Measurements from ENCODE around the gene HTR3A.

Gene HTR3A

GRCh38 chr11:114015117-114015516, 40.2 kb downstream of the HTR3A start:
- H3K9ac ChIP-seq (ENCODE audit: low read length), result no peak overlapping the region
- H3F3A ChIP-seq (ENCODE audit: insufficient read depth), result no peaks in the 10 kb centered on the region
- H3K79me2 ChIP-seq (ENCODE audit: insufficient read depth, low read length), result no peaks in the 10 kb centered on the region
- no peak overlapping the region for H3K27ac ChIP-seq (ENCODE audit: low read depth, low read length)
- no peaks in the 10 kb centered on the region for H3K27me3 ChIP-seq (ENCODE audit: low read length)
- no peaks in the 10 kb centered on the region for H3K9me2 ChIP-seq (replicated peaks; ENCODE audit: insufficient read depth, low read length)
- H3K9me3 ChIP-seq (ENCODE audit: insufficient read depth, low read length), result no peaks in the 10 kb centered on the region
- H3K4me2 ChIP-seq (ENCODE audit: low read depth, low read length, poor library complexity, severe bottlenecking), result no peak overlapping the region
- H3K36me3 ChIP-seq (ENCODE audit: low read length), result no peaks in the 10 kb centered on the region
- no peak overlapping the region for H2AFZ ChIP-seq (ENCODE audit: low read depth, low read length, severe bottlenecking)
- TF ChIP-seq, protein P1, sequence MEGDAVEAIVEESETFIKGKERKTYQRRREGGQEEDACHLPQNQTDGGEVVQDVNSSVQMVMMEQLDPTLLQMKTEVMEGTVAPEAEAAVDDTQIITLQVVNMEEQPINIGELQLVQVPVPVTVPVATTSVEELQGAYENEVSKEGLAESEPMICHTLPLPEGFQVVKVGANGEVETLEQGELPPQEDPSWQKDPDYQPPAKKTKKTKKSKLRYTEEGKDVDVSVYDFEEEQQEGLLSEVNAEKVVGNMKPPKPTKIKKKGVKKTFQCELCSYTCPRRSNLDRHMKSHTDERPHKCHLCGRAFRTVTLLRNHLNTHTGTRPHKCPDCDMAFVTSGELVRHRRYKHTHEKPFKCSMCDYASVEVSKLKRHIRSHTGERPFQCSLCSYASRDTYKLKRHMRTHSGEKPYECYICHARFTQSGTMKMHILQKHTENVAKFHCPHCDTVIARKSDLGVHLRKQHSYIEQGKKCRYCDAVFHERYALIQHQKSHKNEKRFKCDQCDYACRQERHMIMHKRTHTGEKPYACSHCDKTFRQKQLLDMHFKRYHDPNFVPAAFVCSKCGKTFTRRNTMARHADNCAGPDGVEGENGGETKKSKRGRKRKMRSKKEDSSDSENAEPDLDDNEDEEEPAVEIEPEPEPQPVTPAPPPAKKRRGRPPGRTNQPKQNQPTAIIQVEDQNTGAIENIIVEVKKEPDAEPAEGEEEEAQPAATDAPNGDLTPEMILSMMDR (IDR thresholded peaks at IDR 0.05; ENCODE audit: insufficient read depth, low read length, poor library complexity, severe bottlenecking), result no peak
- no peak for TF ChIP-seq EZH2phosphoT487 (conservative IDR thresholded peaks at IDR 0.05; ENCODE audit: low read length)
- no peaks in the 10 kb centered on the region for H4K20me1 ChIP-seq (ENCODE audit: low read depth, low read length)
- no peak overlapping the region for H3K4me3 ChIP-seq (ENCODE audit: insufficient read depth, low read length, poor library complexity, severe bottlenecking)

DNA sequence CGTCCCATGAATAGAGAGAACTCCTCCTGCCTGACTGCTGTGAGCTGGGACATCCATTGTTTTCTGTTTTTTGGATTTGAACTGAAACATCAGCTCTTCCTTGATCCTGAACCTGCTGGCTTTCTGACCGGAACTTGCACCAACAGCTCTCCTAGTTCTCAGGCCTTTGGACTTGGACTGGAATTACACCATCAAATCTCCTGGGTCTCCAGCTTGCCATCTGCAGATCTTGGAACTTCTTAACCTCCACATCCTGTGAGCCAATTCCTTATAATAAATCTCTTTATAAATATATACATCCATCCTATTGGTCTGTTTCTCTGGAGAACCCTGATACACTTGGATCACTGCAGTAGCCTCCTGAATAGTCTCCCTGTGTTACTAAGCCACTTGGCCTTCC, 42.1 kb downstream of the HTR3A start:
- H3K9me2 ChIP-seq (replicated peaks; ENCODE audit: insufficient read depth, low read length), result no peaks in the 10 kb centered on the region
- no peaks in the 10 kb centered on the region for H4K20me1 ChIP-seq (ENCODE audit: low read depth, low read length)
- H3K36me3 ChIP-seq (ENCODE audit: low read length), result no peaks in the 10 kb centered on the region
- H3F3A ChIP-seq (ENCODE audit: insufficient read depth), result no peaks in the 10 kb centered on the region
- no peak overlapping the region for H3K4me2 ChIP-seq (ENCODE audit: low read depth, low read length, poor library complexity, severe bottlenecking)
- H3K9me3 ChIP-seq (ENCODE audit: insufficient read depth, low read length), result no peaks in the 10 kb centered on the region
- H3K79me2 ChIP-seq (ENCODE audit: insufficient read depth, low read length), result no peaks in the 10 kb centered on the region
- no peak overlapping the region for H3K27ac ChIP-seq (ENCODE audit: low read depth, low read length)
- no peak overlapping the region for H2AFZ ChIP-seq (ENCODE audit: low read depth, low read length, severe bottlenecking)
- H3K27me3 ChIP-seq (ENCODE audit: low read length), result no peaks in the 10 kb centered on the region
- no peak overlapping the region for H3K9ac ChIP-seq (ENCODE audit: low read length)
- H3K4me3 ChIP-seq (ENCODE audit: insufficient read depth, low read length, poor library complexity, severe bottlenecking), result no peak overlapping the region
- TF ChIP-seq EZH2phosphoT487 (conservative IDR thresholded peaks at IDR 0.05; ENCODE audit: low read length), result no peak
- TF ChIP-seq, protein P1 (IDR thresholded peaks at IDR 0.05; ENCODE audit: insufficient read depth, low read length, poor library complexity, severe bottlenecking), result no peak

- no peaks in the 10 kb centered on the region for H3K9me3 ChIP-seq (ENCODE audit: insufficient read depth, low read length)
- H3K4me2 ChIP-seq (ENCODE audit: low read depth, low read length, poor library complexity, severe bottlenecking), result no peak overlapping the region
- no peaks in the 10 kb centered on the region for H3F3A ChIP-seq (ENCODE audit: insufficient read depth)
- H4K20me1 ChIP-seq (ENCODE audit: low read depth, low read length), result no peaks in the 10 kb centered on the region
- no peak overlapping the region for H3K9ac ChIP-seq (ENCODE audit: low read length)
- H3K79me2 ChIP-seq (ENCODE audit: insufficient read depth, low read length), result no peaks in the 10 kb centered on the region
- no peak overlapping the region for H3K4me3 ChIP-seq (ENCODE audit: insufficient read depth, low read length, poor library complexity, severe bottlenecking)
- no peak overlapping the region for H3K27ac ChIP-seq (ENCODE audit: low read depth, low read length)
- no peaks in the 10 kb centered on the region for H3K36me3 ChIP-seq (ENCODE audit: low read length)
- no peaks in the 10 kb centered on the region for H3K27me3 ChIP-seq (ENCODE audit: low read length)
- H3K9me2 ChIP-seq (replicated peaks; ENCODE audit: insufficient read depth, low read length), result no peaks in the 10 kb centered on the region
- H2AFZ ChIP-seq (ENCODE audit: low read depth, low read length, severe bottlenecking), result no peak overlapping the region
- TF ChIP-seq, protein P1 (IDR thresholded peaks at IDR 0.05; ENCODE audit: insufficient read depth, low read length, poor library complexity, severe bottlenecking), result no peak
- no peak for TF ChIP-seq EZH2phosphoT487 (conservative IDR thresholded peaks at IDR 0.05; ENCODE audit: low read length)
These were observed 42.8 kb downstream of the HTR3A start for GRCh38 chr11:114017723-114018122.

Measured in SU-DHL-6 (cell line).